Activated CD4-positive, alpha-beta T cell treated with anti-CD3 and anti-CD28 coated beads for 36 hours (primary cell): Measurements from ENCODE around the gene CD180. TPM values are rescaled to one million over a fixed set of nuclear protein-coding genes. Genes with fewer than 3 reads are reported as not detected.

ENCODE experiments used
- ATAC-seq: fragments of 200-7000 bp; cut with Tn5 transposase; one replicate; pipeline ENCODE4 v1.10.0; 2021; ENCODE audit warnings: mild to moderate bottlenecking, moderate library complexity
- CTCF ChIA-PET: fragments of 350-600 bp; sonication (Branson Sonifier 250); formaldehyde crosslinking; loops from one replicate; lab custom pipeline; 2021; ENCODE audit warnings: antibody characterized with exemption; lab: Charles Lee
- POLR2A ChIA-PET: fragments of 350-600 bp; sonication (Branson Sonifier 250); formaldehyde crosslinking; loops from one replicate; lab custom pipeline; 2021; ENCODE audit warnings: antibody characterized with exemption, inconsistent platforms; lab: Charles Lee
- DNase-seq: peaks from one replicate; pipeline ENCODE4 v3.0.0-alpha.2; 2020
- H3K27ac Mint-ChIP-seq: one replicate; pipeline ENCODE4 v1.8.0; 2021; ENCODE audit warnings: mixed read lengths
- H3K27me3 Mint-ChIP-seq: one replicate; pipeline ENCODE4 v1.8.0; 2021; ENCODE audit warnings: mixed read lengths
- H3K36me3 Mint-ChIP-seq: one replicate; pipeline ENCODE4 v1.8.0; 2021; ENCODE audit warnings: low read depth, mixed read lengths
- H3K4me1 Mint-ChIP-seq: one replicate; pipeline ENCODE4 v1.8.0; 2021; ENCODE audit warnings: mixed read lengths
- H3K4me3 Mint-ChIP-seq: one replicate; pipeline ENCODE4 v1.8.0; 2021; ENCODE audit warnings: mild to moderate bottlenecking, moderate library complexity, mixed read lengths
- H3K9me3 Mint-ChIP-seq: one replicate; pipeline ENCODE4 v1.8.0; 2021; ENCODE audit warnings: low read depth, mixed read lengths
- intact Hi-C, 2 experiments: fragments of 100-400 bp; cut with DNase I in 1 of 2; cut with micrococcal nuclease in 1 of 2; formaldehyde crosslinking; loops; one replicate each; pipeline versions ENCODE4 v1.14.2 to v1.15.1; 2022 to 2024; cut with DNase I, micrococcal nuclease
- total RNA-seq, 2 experiments: library from RNA; stranded (reverse); gene quantifications; one replicate each; pipeline ENCODE4 v1.2.3, GENCODE V29; 2021

The CD180 gene
- total RNA-seq, 2 experiments from 2014 or later = 0.12 TPM; not detected in 1

DNA sequence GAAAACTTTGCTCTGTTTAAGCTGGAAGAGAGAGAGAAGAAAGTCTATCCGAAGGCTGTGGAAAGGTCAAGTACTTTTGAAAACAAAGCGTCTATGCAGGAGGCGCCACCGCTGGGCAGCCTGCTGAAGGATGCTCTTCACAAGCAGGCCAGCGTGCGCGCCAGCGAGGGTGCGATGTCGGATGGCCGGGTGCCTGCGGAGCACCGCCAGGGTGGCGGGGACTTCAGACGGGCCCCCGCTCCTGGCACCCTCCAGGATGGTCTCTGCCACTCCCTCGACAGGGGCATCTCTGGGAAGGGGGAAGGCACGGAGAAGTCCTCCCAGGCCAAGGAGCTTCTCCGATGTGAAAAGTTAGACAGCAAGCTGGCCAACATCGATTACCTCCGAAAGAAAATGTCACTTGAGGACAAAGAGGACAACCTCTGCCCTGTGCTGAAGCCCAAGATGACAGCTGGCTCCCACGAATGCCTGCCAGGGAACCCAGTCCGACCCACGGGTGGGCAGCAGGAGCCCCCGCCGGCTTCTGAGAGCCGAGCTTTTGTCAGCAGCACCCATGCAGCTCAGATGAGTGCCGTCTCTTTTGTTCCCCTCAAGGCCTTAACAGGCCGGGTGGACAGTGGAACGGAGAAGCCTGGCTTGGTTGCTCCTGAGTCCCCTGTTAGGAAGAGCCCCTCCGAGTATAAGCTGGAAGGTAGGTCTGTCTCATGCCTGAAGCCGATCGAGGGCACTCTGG, 32.6 kb downstream of the CD180 start:
- H3K4me1 Mint-ChIP-seq = peaks cover 72% of the 10 kb centered on the region
- H3K36me3 Mint-ChIP-seq = peaks cover 30% of the 10 kb centered on the region
- H3K9me3 Mint-ChIP-seq = no peaks in the 10 kb centered on the region
- H3K27ac Mint-ChIP-seq = peak overlapping the region; percentile 58
- peak overlapping the region; percentile 8 for H3K4me3 Mint-ChIP-seq
- ChIA-PET CTCF (interaction anchor here (0.8 to 16.7 kb wide), 5 partner anchors 14 to 163 kb away, joined by 3 to 276 read pairs (median 5); no protein-coding TSS in a partner anchor), POLR2A (no interaction called here)
- no peak for ATAC-seq
- H3K27me3 Mint-ChIP-seq = no peaks in the 10 kb centered on the region
- no peak for DNase-seq
- intact Hi-C loops = loop anchor here (5.0 to 10.0 kb wide), 2 partner anchors 162 to 1051 kb away; partner anchors contain the start of gene PIK3R1 (in 1 of the 2)

DNA sequence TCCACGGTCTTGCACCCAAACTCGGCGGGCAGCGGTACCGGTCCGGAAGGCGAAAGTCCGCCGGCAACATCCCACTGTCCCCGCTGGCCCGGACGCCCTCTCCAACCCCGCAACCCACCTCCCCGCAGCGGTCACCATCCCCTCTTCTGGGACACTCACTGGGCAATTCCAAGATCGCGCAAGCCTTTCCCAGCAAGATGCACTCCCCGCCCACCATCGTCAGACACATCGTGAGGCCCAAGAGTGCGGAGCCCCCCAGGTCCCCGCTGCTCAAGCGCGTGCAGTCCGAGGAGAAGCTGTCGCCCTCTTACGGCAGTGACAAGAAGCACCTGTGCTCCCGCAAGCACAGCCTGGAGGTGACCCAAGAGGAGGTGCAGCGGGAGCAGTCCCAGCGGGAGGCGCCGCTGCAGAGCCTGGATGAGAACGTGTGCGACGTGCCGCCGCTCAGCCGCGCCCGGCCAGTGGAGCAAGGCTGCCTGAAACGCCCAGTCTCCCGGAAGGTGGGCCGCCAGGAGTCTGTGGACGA, 33.3 kb downstream of the CD180 start:
- no peaks in the 10 kb centered on the region for H3K9me3 Mint-ChIP-seq
- ChIA-PET POLR2A (no interaction called here), CTCF (interaction anchor here (0.6 to 16.7 kb wide), 5 partner anchors 15 to 1108 kb away, joined by 3 to 276 read pairs (median 5); no protein-coding TSS in a partner anchor)
- peaks cover 30% of the 10 kb centered on the region for H3K36me3 Mint-ChIP-seq
- no peak overlapping the region for H3K4me3 Mint-ChIP-seq
- intact Hi-C loops = loop anchor here (5.0 to 10.0 kb wide), 2 partner anchors 161 to 1052 kb away; partner anchors contain the start of gene PIK3R1 (in 1 of the 2)
- H3K27ac Mint-ChIP-seq = no peak overlapping the region
- DNase-seq (no peak), ATAC-seq (no peak)
- H3K27me3 Mint-ChIP-seq = no peaks in the 10 kb centered on the region
- H3K4me1 Mint-ChIP-seq = peaks cover 73% of the 10 kb centered on the region

DNA sequence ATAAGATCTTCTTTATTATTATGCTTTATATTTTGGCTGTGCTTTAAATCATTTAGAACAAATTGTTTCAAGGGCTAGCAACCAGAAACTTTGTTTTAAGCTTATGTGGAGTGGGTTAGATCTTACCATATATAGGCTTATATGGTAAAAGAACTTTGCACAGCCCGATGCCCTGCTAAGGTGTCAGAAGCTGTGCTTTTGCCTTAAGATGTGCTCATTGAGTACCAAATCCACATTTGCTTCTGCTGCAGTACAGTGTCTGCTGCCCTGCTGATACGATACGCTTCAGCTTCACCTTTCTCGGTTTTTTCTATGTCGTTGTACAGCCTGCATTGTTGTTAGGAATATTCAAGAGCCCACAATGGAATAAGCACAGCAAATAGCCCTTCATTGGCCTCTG, 34.8 kb downstream of the CD180 start:
- Mint-ChIP-seq H3K27me3 (no peaks in the 10 kb centered on the region), H3K36me3 (peaks cover 28% of the 10 kb centered on the region), H3K27ac (peak overlapping the region; percentile 25), H3K4me3 (no peak overlapping the region), H3K9me3 (no peaks in the 10 kb centered on the region), H3K4me1 (peaks cover 69% of the 10 kb centered on the region)
- ATAC-seq = no peak
- DNase-seq = no peak
- CTCF ChIA-PET = interaction anchor here (0.9 to 16.7 kb wide), 4 partner anchors 43 to 1125 kb away, joined by 3 to 276 read pairs (median 4); no protein-coding TSS in a partner anchor
- intact Hi-C loops = loop anchor here (1.0 to 10.0 kb wide), 3 partner anchors 48 to 1053 kb away; partner anchors contain the start of gene PIK3R1 (in 1 of the 2)
- POLR2A ChIA-PET = no interaction called here

DNA sequence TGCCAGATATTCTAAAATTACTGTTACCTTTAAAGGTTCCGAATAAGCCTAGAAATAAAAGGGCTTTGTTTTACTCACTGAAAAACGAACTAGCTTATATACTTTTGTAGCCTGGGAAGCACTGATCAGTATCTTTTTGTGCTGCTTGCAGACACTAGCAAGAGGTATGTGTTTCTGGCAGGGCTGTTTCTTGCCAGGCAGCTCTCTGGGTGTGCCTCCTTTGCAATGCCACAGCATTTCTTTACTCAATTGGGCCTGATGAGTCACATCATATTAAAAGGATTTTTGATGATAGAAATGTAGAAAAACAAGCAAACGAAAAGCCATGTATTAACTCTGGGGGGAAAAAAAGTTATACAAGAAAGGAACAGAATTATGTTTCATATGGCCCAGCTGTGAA, 35.6 kb downstream of the CD180 start:
- peaks cover 26% of the 10 kb centered on the region for H3K36me3 Mint-ChIP-seq
- H3K27ac Mint-ChIP-seq = peak overlapping the region; percentile 79
- DNase-seq (peak; percentile 61), ATAC-seq (peak; percentile 55)
- CTCF ChIA-PET = interaction anchor here (0.8 to 16.7 kb wide), 4 partner anchors 44 to 1126 kb away, joined by 3 to 276 read pairs (median 4); no protein-coding TSS in a partner anchor
- intact Hi-C loops = loop anchor here (1.0 to 10.0 kb wide), 3 partner anchors 48 to 1054 kb away; partner anchors contain the start of gene PIK3R1 (in 1 of the 2)
- peaks cover 66% of the 10 kb centered on the region for H3K4me1 Mint-ChIP-seq
- H3K27me3 Mint-ChIP-seq = no peaks in the 10 kb centered on the region
- H3K4me3 Mint-ChIP-seq = no peak overlapping the region
- no peaks in the 10 kb centered on the region for H3K9me3 Mint-ChIP-seq
- POLR2A ChIA-PET = interaction anchor here (0.7 kb wide), 1 partner anchor 46 kb away, joined by 4 read pairs; no protein-coding TSS in a partner anchor

DNA sequence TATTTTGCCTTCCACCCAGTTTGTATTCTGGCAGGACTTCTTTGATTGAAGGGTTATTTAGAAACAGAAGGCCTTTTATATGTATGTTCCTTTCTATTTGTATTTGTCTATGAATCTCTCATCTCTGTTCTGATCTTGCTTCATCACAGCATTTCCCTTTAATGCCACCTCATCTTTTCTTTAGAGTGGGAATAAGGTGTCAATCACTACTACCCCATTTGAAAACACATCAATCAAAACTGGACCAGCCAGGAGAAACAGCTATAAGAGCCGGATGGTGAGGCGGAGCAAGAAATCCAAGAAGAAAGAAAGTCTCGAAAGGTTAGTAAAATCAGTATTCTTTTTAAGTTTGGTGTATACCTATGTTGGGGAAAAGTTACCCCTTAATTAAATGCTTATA, 36.3 kb downstream of the CD180 start:
- no peak overlapping the region for H3K4me3 Mint-ChIP-seq

DNA sequence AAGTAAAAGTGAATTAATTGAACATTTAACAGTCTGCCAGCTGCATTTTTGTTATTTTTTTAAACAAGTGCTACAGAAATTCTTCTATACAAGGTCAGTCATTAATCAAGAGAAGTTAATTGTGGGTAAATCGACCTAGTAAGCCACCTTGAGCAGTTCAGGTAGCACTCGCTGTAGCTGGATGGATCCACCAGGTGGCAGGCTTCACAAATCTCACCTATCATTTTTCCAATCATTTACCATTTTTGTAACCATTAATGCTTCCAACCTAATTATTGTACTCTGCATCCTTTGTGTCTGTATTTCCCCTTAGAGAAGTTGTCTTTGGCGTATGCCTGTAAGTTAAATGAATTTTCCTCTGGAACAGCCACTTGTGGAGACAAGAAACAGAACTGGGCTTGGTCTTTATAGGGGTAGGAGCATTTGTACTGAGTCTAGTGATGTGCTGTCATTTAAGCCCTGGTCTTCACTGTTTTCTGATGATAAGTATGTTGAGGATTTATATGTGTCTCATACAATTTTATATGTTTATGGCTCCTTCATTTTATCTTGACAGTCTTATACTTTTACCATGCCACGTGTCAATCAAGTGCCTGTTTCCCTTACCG, 39.5 kb downstream of the CD180 start:
- H3K27ac Mint-ChIP-seq = peak overlapping the region; percentile 1
- ChIA-PET CTCF (interaction anchor here (0.6 to 16.7 kb wide), 16 partner anchors 9 to 1826 kb away, joined by 3 to 276 read pairs (median 3); no protein-coding TSS in a partner anchor), POLR2A (no interaction called here)
- no peaks in the 10 kb centered on the region for H3K27me3 Mint-ChIP-seq
- H3K36me3 Mint-ChIP-seq = peaks cover 12% of the 10 kb centered on the region
- intact Hi-C loops = loop anchor here (1.0 to 5.0 kb wide), 2 partner anchors 52 to 340 kb away; no protein-coding TSS in a partner anchor
- H3K4me1 Mint-ChIP-seq = peaks cover 40% of the 10 kb centered on the region
- ATAC-seq (peak; percentile 40), DNase-seq (peak; percentile 65)
- no peaks in the 10 kb centered on the region for H3K9me3 Mint-ChIP-seq
- no peak overlapping the region for H3K4me3 Mint-ChIP-seq

More for the DNA sequence above, 36.3 kb downstream of the CD180 start:
- POLR2A ChIA-PET = no interaction called here
- Mint-ChIP-seq H3K36me3 (peaks cover 23% of the 10 kb centered on the region), H3K9me3 (no peaks in the 10 kb centered on the region), H3K27ac (peak overlapping the region; percentile 81), H3K4me1 (peaks cover 60% of the 10 kb centered on the region), H3K27me3 (no peaks in the 10 kb centered on the region)
- DNase-seq (no peak), ATAC-seq (peak; percentile 25)
- CTCF ChIA-PET = interaction anchor here (0.8 to 16.7 kb wide), 2 partner anchors 45 to 93 kb away, joined by 4 to 276 read pairs; no protein-coding TSS in a partner anchor
- intact Hi-C loops = loop anchor here (5.0 to 10.0 kb wide), 2 partner anchors 158 to 1055 kb away; partner anchors contain the start of gene PIK3R1 (in 1 of the 2)

DNA sequence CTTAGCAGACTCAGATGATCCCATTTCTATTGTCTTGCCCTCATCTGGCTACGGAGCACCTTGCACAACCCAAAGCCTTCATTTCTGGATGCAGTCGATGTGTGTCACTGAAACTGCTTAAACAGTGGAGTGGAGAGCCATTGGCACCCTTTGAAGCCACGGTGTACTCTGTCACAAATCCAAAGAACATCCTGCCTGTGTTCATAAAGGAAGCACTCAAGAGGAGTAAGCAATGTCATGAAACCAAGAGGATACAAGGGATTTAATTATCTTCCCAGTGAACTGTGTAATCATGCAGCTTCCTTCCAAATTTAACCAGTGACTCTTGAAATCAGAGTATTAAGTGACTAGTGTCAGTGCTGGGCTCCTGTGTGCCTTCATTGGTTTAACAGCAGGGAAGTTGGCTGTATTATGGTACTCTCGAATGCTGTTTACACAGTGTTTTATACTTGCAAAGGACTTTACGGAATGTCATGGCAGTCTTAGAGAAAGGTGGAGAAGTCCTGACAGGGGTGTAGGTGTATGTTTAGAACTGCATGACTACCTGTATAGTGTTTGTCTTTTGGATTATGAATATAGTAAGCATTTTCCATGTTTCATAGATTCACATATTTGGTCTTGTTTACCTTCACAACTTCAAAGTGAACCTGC, 41.9 kb downstream of the CD180 start:
- no peaks in the 10 kb centered on the region for H3K9me3 Mint-ChIP-seq
- DNase-seq (no peak), ATAC-seq (no peak)
- H3K27ac Mint-ChIP-seq = no peak overlapping the region
- H3K4me3 Mint-ChIP-seq = no peak overlapping the region
- peaks cover 25% of the 10 kb centered on the region for H3K36me3 Mint-ChIP-seq
- ChIA-PET CTCF (interaction anchor here (0.7 to 16.7 kb wide), 3 partner anchors 12 to 340 kb away, joined by 3 to 276 read pairs (median 3); no protein-coding TSS in a partner anchor), POLR2A (no interaction called here)
- no peaks in the 10 kb centered on the region for H3K27me3 Mint-ChIP-seq
- peaks cover 17% of the 10 kb centered on the region for H3K4me1 Mint-ChIP-seq
- intact Hi-C loops = loop anchor here in 1 of 2 experiments (5.0 kb wide), 1 partner anchor 337 kb away; no protein-coding TSS in a partner anchor

DNA sequence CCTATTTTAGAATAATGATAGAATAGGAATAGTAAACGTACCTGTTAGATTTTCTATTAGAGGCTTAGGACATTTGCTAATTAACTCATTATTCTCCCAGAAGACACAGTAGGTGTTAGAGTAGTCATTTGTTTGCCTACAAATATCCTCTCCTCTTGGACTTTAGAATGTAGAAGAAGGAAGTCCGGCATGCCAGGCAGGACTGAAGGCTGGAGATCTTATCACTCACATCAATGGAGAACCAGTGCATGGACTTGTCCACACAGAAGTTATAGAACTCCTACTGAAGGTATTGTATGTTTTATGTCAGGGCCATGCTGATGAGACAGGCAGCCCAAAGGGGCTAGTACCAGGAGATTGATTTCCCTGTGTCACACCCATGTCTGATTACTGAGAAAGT, 43.3 kb downstream of the CD180 start:
- H3K27ac Mint-ChIP-seq = no peak overlapping the region
- peaks cover 25% of the 10 kb centered on the region for H3K36me3 Mint-ChIP-seq
- DNase-seq (no peak), ATAC-seq (no peak)
- no peak overlapping the region for H3K4me3 Mint-ChIP-seq
- no peaks in the 10 kb centered on the region for H3K9me3 Mint-ChIP-seq
- ChIA-PET CTCF (interaction anchor here (1.0 kb wide), 1 partner anchor 60 kb away, joined by 3 read pairs; no protein-coding TSS in a partner anchor), POLR2A (no interaction called here)
- intact Hi-C loops = no loop called here
- H3K27me3 Mint-ChIP-seq = no peaks in the 10 kb centered on the region
- H3K4me1 Mint-ChIP-seq = peaks cover 10% of the 10 kb centered on the region

DNA sequence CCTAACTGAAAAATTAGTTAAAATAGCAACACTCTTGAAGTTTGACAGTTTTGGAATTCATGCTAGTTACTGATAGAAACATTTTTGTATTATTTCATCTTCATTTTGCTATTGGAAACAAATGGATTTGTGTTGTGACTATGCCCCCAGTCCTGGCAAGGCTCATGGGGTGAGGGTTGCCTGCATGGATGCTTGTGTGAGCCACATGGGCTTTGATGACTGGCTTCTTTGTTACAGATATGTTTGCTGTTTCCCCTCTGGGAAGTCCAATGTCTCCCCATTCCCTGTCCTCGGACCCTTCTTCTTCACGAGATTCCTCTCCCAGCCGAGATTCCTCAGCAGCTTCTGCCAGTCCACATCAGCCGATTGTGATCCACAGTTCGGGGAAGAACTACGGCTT, 44.2 kb downstream of the CD180 start:
- intact Hi-C loops = no loop called here
- H3K4me3 Mint-ChIP-seq = no peak overlapping the region
- no peak for ATAC-seq
- H3K27me3 Mint-ChIP-seq = no peaks in the 10 kb centered on the region
- no peaks in the 10 kb centered on the region for H3K9me3 Mint-ChIP-seq
- ChIA-PET CTCF (interaction anchor here (1.0 kb wide), 1 partner anchor 61 kb away, joined by 3 read pairs; no protein-coding TSS in a partner anchor), POLR2A (no interaction called here)
- H3K36me3 Mint-ChIP-seq = peaks cover 27% of the 10 kb centered on the region
- H3K4me1 Mint-ChIP-seq = peaks cover 6% of the 10 kb centered on the region
- no peak for DNase-seq
- H3K27ac Mint-ChIP-seq = no peak overlapping the region

DNA sequence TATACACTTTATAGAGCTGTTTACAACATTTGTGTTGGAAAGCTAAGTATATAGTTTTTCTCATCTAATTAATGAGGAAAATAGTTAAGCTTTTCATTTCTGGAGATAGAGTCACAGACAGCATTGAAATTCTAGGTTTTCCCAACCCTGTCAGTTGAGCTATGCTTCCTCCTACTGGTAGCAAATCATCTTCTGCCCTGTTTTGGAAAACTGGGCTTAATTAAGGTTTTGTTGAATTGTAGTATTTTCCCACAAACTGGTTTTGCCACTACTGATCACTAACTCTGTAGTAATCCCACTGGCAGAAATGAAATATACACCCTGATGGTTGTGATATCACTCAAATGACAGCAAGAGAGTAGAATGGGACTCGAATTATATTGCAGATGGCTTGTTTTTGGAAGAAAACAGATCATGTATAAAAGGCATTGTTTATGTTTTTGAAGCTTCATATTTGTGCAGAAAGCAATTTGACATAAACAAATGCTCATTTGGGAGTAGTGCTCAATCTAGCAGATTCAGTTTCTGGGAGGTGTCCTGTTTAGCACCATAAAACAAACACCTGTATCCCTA, 46.6 kb downstream of the CD180 start:
- H3K27ac Mint-ChIP-seq = no peak overlapping the region
- ChIA-PET POLR2A (interaction anchor here (0.6 kb wide), 1 partner anchor 35 kb away, joined by 3 read pairs; no protein-coding TSS in a partner anchor), CTCF (interaction anchor here (0.6 to 2.2 kb wide), 7 partner anchors 10 to 121 kb away, joined by 3 to 9 read pairs (median 3); no protein-coding TSS in a partner anchor)
- no peak overlapping the region for H3K4me3 Mint-ChIP-seq
- H3K4me1 Mint-ChIP-seq = no peaks in the 10 kb centered on the region
- no peak for DNase-seq
- H3K9me3 Mint-ChIP-seq = no peaks in the 10 kb centered on the region
- no peaks in the 10 kb centered on the region for H3K27me3 Mint-ChIP-seq
- no peak for ATAC-seq
- H3K36me3 Mint-ChIP-seq = peaks cover 33% of the 10 kb centered on the region
- intact Hi-C loops = loop anchor here in 1 of 2 experiments (5.0 kb wide), 1 partner anchor 163 kb away; no protein-coding TSS in a partner anchor
